WI38 (cell line): ENCODE results near the gene CAMK1.

Source experiments
- H3K4me3 ChIP-seq: 2 replicates; pipeline ENCODE4 v1.5.1; 2011; ENCODE audit warnings: low read depth, mild to moderate bottlenecking, control low read depth, low read length
- CTCF ChIP-seq: IDR thresholded peaks from 2 replicates; pipeline ENCODE4 v1.5.1; 2012; ENCODE audit warnings: low read depth, mild to moderate bottlenecking, control low read depth, low read length

The CAMK1 gene

GRCh38 chr3:9749645-9750555 is 19.8 kb downstream of the CAMK1 start, which contains the start of gene OGG1:
TSS of gene OGG1 (plus strand) at chr3:9749952. CDS start at chr3:9750287, 335 bp downstream.
- no peak for TF ChIP-seq CTCF
- H3K4me3 ChIP-seq = peak within 1 kb of the TSS; percentile 87

GRCh38 chr3:9749296-9749644 is 20.5 kb downstream of the CAMK1 start:
- TF ChIP-seq CTCF = no peak
- H3K4me3 ChIP-seq = peak overlapping the region; percentile 87

- no peak overlapping the region for H3K4me3 ChIP-seq
- TF ChIP-seq CTCF = no peak
Observed at GRCh38 chr3:9748031-9748430, 21.7 kb downstream of the CAMK1 start.

- no peak for TF ChIP-seq CTCF
- H3K4me3 ChIP-seq = no peak overlapping the region
Observed at GRCh38 chr3:9747267-9747666, 22.5 kb downstream of the CAMK1 start.

GRCh38 chr3:9746330-9746729 is 23.4 kb downstream of the CAMK1 start:
- no peak for TF ChIP-seq CTCF
- no peak overlapping the region for H3K4me3 ChIP-seq

GRCh38 chr3:9745521-9745920 is 24.2 kb downstream of the CAMK1 start:
- H3K4me3 ChIP-seq = no peak overlapping the region
- no peak for TF ChIP-seq CTCF

GRCh38 chr3:9744162-9744561 is 25.6 kb downstream of the CAMK1 start:
- TF ChIP-seq CTCF = no peak

More at GRCh38 chr3:9744162-9744561, 25.6 kb downstream of the CAMK1 start:
- H3K4me3 ChIP-seq = no peak overlapping the region
